Activated CD4-positive, alpha-beta T cell treated with anti-CD3 and anti-CD28 coated beads for 36 hours (primary cell): Measurements from ENCODE around the gene PHKA2. TPM values are rescaled to one million over a fixed set of nuclear protein-coding genes. Genes with fewer than 3 reads are reported as not detected.
"Not testable (repeated sequence)": the region's sequence is repeated elsewhere in the genome, so short reads cannot be mapped to it uniquely, and the experiment has no call there.

Experiments
- ATAC-seq: fragments of 200-7000 bp; cut with Tn5 transposase; one replicate; pipeline ENCODE4 v1.10.0; 2021; ENCODE audit warnings: mild to moderate bottlenecking, moderate library complexity
- CTCF ChIA-PET: fragments of 350-600 bp; sonication (Branson Sonifier 250); formaldehyde crosslinking; loops from one replicate; lab custom pipeline; 2021; ENCODE audit warnings: antibody characterized with exemption; lab: Charles Lee
- POLR2A ChIA-PET: fragments of 350-600 bp; sonication (Branson Sonifier 250); formaldehyde crosslinking; loops from one replicate; lab custom pipeline; 2021; ENCODE audit warnings: antibody characterized with exemption, inconsistent platforms; lab: Charles Lee
- DNase-seq: peaks from one replicate; pipeline ENCODE4 v3.0.0-alpha.2; 2020
- H3K27ac Mint-ChIP-seq: one replicate; pipeline ENCODE4 v1.8.0; 2021; ENCODE audit warnings: mixed read lengths
- H3K27me3 Mint-ChIP-seq: one replicate; pipeline ENCODE4 v1.8.0; 2021; ENCODE audit warnings: mixed read lengths
- H3K36me3 Mint-ChIP-seq: one replicate; pipeline ENCODE4 v1.8.0; 2021; ENCODE audit warnings: low read depth, mixed read lengths
- H3K4me1 Mint-ChIP-seq: one replicate; pipeline ENCODE4 v1.8.0; 2021; ENCODE audit warnings: mixed read lengths
- H3K4me3 Mint-ChIP-seq: one replicate; pipeline ENCODE4 v1.8.0; 2021; ENCODE audit warnings: mild to moderate bottlenecking, moderate library complexity, mixed read lengths
- H3K9me3 Mint-ChIP-seq: one replicate; pipeline ENCODE4 v1.8.0; 2021; ENCODE audit warnings: low read depth, mixed read lengths
- intact Hi-C, 2 experiments: fragments of 100-400 bp; cut with DNase I in 1 of 2; cut with micrococcal nuclease in 1 of 2; formaldehyde crosslinking; loops; one replicate each; pipeline versions ENCODE4 v1.14.2 to v1.15.1; 2022 to 2024; cut with DNase I, micrococcal nuclease
- total RNA-seq, 2 experiments: library from RNA; stranded (reverse); gene quantifications; one replicate each; pipeline ENCODE4 v1.2.3, GENCODE V29; 2021

Gene PHKA2
- total RNA-seq, 2 experiments from 2014 or later = 22.0 to 24.5 TPM

DNA sequence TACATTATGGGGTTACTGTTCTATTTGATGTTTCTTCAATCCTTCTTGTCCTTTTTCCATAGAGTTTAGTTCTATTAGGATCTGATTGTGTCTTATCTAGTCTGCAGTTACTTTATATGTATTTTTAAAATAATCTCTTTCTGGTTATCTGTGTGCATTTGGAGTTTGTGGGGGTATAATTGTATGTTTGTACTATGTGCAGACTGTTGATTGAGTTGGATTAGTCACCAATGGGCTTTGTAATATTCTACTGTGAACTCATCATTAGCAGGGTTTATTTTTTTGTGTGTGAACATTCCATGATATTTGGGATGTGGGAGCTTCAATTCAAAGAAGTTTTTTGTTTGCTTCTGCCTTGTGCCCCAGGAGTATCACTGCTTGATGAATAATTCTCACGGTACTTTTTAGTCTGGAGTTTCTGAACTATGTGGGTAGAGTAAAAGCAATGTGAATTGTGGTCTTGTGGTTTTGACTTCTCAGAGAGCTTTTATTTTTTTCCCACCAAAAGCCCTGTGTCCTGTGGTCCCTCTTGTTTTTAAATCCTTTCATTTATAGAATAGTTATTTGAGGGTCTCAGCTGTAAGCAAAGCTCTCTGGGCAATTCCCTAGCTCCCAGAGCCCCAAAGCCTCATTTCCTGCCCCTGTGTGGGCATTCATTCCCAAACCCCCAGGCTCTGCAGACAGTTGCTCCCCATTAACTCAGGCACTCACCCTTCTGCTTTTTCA lies 127.8 kb downstream of the PHKA2 start:
- H3K27ac Mint-ChIP-seq = no peak overlapping the region

DNA sequence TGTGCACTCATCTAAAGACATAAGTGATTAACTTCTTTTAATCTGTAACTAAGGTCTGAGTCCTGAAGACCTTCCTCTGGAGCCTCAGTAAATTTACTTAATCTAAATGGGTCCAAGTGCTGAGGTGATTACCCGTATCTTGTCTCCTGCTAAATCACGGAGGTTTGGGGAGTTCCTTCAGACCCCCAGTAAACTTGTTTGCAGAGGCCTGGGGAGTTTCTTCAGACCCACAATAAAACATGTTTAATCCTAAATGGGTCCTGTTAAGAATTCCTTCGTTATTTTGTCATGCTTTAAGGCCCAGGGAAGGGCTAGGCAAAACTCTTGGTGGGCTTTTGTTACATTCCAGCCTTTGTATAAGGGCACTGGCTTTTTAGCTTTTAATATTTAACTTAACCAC lies 136.0 kb downstream of the PHKA2 start:
- H3K9me3 Mint-ChIP-seq, H3K4me1 Mint-ChIP-seq, ATAC-seq, DNase-seq, POLR2A ChIA-PET, CTCF ChIA-PET, H3K4me3 Mint-ChIP-seq, H3K27ac Mint-ChIP-seq, intact Hi-C loops, H3K27me3 Mint-ChIP-seq, H3K36me3 Mint-ChIP-seq: not testable (repeated sequence)

More for the DNA sequence above, 127.8 kb downstream of the PHKA2 start:
- CTCF ChIA-PET = interaction anchor here (0.7 kb wide), 1 partner anchor 1774 kb away, joined by 3 read pairs; no protein-coding TSS in a partner anchor
- peak; percentile 71 for ATAC-seq
- no peaks in the 10 kb centered on the region for H3K36me3 Mint-ChIP-seq
- intact Hi-C loops = loop anchor here in 1 of 2 experiments (1.0 kb wide), 1 partner anchor 29 kb away; no protein-coding TSS in a partner anchor
- POLR2A ChIA-PET = no interaction called here
- no peaks in the 10 kb centered on the region for H3K9me3 Mint-ChIP-seq
- H3K27me3 Mint-ChIP-seq = no peaks in the 10 kb centered on the region
- H3K4me1 Mint-ChIP-seq = peaks cover 32% of the 10 kb centered on the region
- DNase-seq = no peak
- no peak overlapping the region for H3K4me3 Mint-ChIP-seq

Other genes starting within 250 kb of the PHKA2 start
- not detected for gene ADGRG2, start 138.4 kb upstream of the PHKA2 start, total RNA-seq